Ovary (tissue), 3 donors: ENCODE measurements around the gene BRD4.

Source experiments
- POLR2A ChIP-seq: fragments of 450-650 bp; IDR thresholded peaks from one replicate; pipeline ENCODE4 v1.6.1; 2017; ENCODE audit warnings: antibody characterized with exemption, mild to moderate bottlenecking, moderate library complexity
- TF ChIP-seq, protein P1 (sequence below), 3 donors: fragments of 450-650 bp in 2 of 3; fragments of 200-600 bp in 1 of 3; IDR thresholded peaks; one replicate each; pipeline versions ENCODE4 v1.5.1 to v1.8.0; 2016 to 2022; ENCODE audit warnings: antibody characterized with exemption in 3 of 3, mild to moderate bottlenecking in 1 of 3
- donor health status: DM: no; HTN: no; CAD: no.

DNA sequence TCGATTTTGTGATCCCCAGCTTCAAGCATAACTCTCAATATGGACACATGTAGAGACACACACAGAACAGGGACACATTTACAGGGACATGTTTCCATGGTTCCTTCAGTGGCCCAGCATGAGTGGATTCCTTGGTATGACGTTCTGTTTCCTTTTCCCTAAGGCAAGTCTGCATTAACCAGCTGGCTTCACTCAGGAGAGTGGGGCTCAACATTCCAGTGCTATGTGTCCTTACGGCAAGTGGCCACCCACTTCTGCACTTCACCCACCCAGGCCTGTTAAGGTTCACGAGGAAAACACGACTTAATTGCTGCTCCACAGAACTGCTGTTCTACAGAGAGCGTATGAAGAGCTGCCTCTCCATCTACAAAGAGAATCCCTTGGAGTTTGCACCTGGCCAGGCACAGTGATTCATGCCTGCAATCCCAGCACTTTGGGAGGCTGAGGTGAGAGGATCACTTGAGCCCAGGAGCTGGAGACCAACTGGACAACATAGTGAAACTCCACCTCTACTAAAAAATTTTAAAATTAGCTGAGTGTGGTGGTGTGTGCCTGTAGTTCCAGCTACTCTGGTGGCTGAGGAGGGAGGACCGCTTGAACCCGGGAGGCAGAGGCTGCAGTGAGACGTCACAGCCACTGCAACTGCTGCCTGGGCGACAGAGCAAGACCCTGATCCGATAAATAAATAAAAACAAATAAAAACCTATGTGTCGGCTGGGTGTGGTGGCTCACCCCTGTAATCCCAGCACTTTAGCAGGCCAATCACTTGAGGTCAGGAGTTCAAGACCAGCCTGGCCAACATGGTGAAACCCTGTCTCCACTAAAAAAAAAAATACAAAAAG is 32.5 kb downstream of the BRD4 start:
- TF ChIP-seq, protein P1, sequence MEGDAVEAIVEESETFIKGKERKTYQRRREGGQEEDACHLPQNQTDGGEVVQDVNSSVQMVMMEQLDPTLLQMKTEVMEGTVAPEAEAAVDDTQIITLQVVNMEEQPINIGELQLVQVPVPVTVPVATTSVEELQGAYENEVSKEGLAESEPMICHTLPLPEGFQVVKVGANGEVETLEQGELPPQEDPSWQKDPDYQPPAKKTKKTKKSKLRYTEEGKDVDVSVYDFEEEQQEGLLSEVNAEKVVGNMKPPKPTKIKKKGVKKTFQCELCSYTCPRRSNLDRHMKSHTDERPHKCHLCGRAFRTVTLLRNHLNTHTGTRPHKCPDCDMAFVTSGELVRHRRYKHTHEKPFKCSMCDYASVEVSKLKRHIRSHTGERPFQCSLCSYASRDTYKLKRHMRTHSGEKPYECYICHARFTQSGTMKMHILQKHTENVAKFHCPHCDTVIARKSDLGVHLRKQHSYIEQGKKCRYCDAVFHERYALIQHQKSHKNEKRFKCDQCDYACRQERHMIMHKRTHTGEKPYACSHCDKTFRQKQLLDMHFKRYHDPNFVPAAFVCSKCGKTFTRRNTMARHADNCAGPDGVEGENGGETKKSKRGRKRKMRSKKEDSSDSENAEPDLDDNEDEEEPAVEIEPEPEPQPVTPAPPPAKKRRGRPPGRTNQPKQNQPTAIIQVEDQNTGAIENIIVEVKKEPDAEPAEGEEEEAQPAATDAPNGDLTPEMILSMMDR (IDR thresholded peaks at IDR 0.05) = no peak
- no peak for TF ChIP-seq POLR2A
